Activated T-helper 9 cell treated with anti-CD3 and anti-CD28 coated beads, Interleukin-2, amount 50 U/mL, for 16 hours (primary cell): Measurements from ENCODE around the gene RSPH1.
A peak's percentile ranks its signal among the peaks of the same experiment; 100 is the strongest.

Experiments used
- DNase-seq: peaks from one replicate; pipeline ENCODE4 v3.0.0-alpha.2; 2020; ENCODE audit warnings: low read depth

The RSPH1 gene

GRCh38 chr21:42445311-42445710 is 50.7 kb downstream of the RSPH1 start:
- no peak for DNase-seq

- no peak for DNase-seq
Observed at GRCh38 chr21:42444745-42445059, 51.3 kb downstream of the RSPH1 start.

GRCh38 chr21:42443876-42444744 is 51.9 kb downstream of the RSPH1 start:
- no peak for DNase-seq

DNA sequence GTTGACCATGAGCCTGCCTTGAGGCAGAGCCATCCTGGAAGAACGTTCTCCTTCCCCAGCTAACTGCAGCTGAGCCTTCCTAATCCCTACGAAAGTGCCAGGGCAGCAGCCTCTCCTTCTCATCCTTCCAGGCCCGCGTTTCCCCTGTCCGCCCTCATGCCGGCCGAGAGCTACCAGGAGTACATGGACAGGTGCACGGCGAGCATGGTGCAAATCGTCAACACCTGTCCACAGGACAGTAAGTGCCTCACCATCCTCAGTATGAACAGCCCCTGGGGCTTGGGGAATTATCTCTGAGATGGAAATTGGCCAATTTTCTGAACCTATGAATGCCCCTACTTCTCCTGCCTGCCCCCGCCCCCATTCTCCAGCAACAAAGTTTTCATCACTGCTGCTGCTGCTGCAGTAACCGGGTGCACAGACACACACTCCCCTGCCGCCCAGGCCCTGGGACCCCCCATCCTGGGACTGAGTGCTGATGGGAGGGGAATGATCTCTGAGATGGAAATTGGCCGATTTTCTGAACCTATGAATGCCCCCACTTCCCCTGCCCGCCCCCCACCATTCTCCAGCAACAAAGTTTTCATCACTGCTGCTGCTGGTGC is 52.7 kb downstream of the RSPH1 start:
- no peak for DNase-seq

GRCh38 chr21:42441963-42442362 is 54.1 kb downstream of the RSPH1 start:
- DNase-seq = no peak

GRCh38 chr21:42440187-42440792 is 55.7 kb downstream of the RSPH1 start:
- DNase-seq = no peak

GRCh38 chr21:42439284-42440186 is 56.5 kb downstream of the RSPH1 start:
- peak; percentile 37 for DNase-seq

GRCh38 chr21:42438316-42439205 is 57.5 kb downstream of the RSPH1 start:
- no peak for DNase-seq

GRCh38 chr21:42437786-42438185 is 58.2 kb downstream of the RSPH1 start:
- no peak for DNase-seq

DNA sequence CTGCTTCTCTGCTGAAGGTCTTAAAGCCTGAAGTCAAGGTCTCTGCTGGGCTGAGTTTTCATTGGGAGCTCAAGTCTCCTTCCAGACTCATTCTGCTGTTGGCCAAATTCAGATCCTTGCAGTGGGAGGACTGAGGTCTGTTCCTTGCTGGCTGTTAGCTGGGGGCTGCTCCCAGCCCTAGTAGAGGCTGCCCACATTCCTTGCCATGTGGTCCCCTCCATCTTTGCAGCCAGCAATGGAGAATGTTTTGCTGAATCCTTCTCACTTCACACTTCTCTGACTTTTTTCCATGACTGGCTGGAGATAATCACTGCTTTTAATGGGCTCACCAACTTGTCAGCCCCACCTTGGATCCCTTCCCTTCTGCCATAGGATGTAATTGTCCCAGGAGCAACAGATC is 59.1 kb downstream of the RSPH1 start:
- no peak for DNase-seq

- no peak for DNase-seq
Observed at GRCh38 chr21:42435833-42436232, 60.2 kb downstream of the RSPH1 start.

- no peak for DNase-seq
Observed at GRCh38 chr21:42435401-42435800, 60.6 kb downstream of the RSPH1 start.

GRCh38 chr21:42434884-42435283 is 61.1 kb downstream of the RSPH1 start:
- no peak for DNase-seq

- no peak for DNase-seq
Observed at GRCh38 chr21:42433946-42434551, 62.0 kb downstream of the RSPH1 start.

- no peak for DNase-seq
Observed at GRCh38 chr21:42432695-42433094, 63.3 kb downstream of the RSPH1 start.

- no peak for DNase-seq
Observed at GRCh38 chr21:42431196-42431595, 64.8 kb downstream of the RSPH1 start.

DNA sequence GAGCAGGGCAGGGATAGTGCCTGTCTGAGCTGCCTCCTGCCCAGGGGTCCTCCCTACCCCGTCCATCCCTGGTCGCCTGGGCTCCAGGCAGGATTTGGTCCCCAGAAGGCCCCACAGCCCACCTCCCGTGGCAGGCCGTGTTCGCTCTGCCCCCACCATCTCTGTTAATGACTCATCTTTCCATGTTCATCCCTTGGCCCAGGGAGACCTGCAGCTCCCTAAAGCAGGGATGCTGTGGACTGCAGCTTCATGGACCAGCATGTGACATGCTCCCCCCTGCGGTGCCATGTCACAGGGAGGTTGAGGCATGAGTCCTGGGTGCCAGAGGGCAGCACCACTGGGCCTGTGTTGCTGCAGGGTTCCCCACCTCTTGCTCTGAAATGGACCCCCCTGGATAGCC is 65.5 kb downstream of the RSPH1 start:
- DNase-seq = no peak

- no peak for DNase-seq
Observed at GRCh38 chr21:42429856-42430255, 66.2 kb downstream of the RSPH1 start.

- no peak for DNase-seq
Observed at GRCh38 chr21:42429021-42429420, 67.0 kb downstream of the RSPH1 start.

GRCh38 chr21:42427809-42428419 is 68.1 kb downstream of the RSPH1 start:
- DNase-seq = no peak
